Stimulated activated CD4-positive, alpha-beta T cell treated with anti-CD3 and anti-CD28 coated beads, Interleukin-12 subunit alpha, Interleukin-12 subunit beta, amount 100 ng/mL, for 4 hours (primary cell): ENCODE results near the gene TYMS.

Experiments
- DNase-seq: peaks from one replicate; pipeline ENCODE4 v3.0.0-alpha.2; 2020

The TYMS gene

DNA sequence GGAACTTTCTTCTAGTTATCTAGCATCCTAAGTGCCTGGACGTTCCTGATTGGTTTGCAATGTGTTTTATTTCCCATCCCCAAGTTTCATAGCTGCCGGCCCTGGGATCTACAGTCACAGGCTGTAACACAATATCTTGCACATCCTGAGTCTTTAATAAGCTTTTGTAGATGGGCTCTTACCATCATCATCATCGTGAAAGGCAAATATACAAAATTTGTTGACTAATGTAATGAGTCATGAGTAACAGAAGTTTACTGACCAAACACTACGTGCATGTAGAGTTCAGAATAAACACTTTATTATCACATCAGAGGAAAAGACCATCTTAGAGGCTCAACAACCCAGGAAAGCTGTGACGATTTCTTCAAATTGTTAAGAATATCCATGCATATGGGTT lies 8.1 kb upstream of the TYMS start:
- DNase-seq, result no peak

DNA sequence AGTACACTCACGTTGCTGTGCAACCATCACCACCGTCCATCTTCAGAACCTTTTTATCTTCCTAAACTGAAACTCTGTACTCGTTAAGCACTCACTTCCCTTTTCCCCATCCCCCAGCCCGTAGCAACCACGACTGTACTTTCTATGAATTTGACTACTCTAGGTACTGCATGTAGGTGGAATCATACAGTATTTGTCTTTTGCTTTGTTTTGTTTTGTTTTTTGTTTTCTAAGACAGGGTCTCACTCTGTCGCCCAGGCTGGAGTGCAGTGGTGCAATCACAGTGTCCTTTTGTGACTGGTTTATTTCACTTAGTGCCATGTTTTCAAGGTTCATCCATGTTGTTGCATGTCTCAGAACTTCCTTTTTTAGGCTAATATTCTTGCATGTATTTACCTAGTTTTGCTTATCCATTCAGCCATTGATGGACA lies 7.0 kb upstream of the TYMS start:
- no peak for DNase-seq

DNA sequence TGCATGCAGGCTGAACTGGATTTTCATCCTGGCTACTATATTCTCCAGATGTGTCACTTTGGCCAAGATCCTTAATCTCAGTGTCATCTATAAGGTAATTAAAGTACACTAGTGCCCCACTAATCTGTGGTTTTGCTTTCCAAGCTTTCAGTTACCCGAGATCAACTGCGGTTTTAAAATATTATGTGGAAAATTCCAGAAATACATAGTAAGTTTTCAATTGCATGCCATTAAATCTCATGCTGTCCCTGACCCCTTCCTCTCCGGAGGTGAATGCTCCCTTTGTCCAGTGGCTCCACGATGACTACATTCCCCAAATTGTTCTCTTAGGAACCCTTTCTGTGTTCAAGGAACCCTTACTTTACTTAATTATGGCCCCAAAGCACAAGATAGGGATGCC lies 5.3 kb upstream of the TYMS start:
- no peak for DNase-seq

DNA sequence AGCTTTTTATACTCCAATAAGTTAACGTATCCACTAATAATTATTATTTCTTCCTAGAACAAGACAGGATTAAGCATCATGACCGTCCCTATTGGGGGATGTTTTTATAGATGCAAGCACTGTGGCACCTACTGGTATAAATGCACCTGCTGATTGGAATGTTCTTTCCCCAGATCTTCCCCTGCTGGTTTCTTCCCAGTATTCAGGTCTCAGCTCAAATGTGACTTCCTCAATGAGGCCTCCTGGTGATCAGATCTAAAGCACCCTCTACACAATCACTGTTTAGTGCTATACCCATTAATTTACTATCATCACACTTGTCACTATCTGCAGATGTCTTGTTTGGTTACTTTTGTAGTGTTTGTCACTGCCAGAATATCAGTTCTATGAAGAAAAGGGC lies 3.9 kb upstream of the TYMS start:
- DNase-seq, result no peak

DNA sequence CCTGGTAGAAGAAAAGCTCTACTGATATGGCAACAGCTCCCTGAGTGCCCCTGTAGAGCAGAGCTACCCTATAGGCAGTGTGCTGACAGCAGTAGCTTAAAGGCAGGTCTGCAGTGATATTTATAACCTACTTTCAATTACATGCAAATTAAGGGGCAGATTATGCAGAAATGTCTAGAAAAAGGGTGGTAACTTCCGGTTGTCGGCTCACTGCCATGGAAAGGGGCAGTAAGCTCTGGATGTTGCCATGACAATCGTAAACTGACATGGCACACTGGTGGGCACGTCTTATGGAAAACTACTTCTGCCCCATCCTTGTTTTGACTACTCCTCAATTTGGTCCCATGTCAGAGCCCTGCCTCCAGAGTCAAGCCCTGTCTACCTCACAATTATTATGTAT lies 2.9 kb upstream of the TYMS start:
- no peak for DNase-seq

DNA sequence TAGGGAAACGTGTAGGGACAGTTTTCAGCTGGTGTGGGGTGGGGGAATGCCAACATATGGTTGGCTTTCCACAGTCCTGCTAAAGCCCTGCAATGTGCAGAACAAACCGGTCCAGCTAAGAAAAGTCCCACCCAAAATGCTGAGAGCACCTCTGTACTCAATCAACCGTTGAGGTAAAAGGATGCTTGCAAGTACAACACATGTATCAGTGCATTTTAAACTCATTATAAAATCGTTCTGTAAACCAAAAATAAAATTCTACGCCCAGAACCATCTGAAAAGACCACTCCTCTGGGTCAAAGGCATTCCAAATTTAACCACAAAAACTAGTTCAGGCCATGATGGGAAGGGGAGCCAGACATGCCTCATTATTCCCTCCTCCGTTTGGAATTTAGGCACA lies 2.0 kb upstream of the TYMS start:
- DNase-seq, result no peak

DNA sequence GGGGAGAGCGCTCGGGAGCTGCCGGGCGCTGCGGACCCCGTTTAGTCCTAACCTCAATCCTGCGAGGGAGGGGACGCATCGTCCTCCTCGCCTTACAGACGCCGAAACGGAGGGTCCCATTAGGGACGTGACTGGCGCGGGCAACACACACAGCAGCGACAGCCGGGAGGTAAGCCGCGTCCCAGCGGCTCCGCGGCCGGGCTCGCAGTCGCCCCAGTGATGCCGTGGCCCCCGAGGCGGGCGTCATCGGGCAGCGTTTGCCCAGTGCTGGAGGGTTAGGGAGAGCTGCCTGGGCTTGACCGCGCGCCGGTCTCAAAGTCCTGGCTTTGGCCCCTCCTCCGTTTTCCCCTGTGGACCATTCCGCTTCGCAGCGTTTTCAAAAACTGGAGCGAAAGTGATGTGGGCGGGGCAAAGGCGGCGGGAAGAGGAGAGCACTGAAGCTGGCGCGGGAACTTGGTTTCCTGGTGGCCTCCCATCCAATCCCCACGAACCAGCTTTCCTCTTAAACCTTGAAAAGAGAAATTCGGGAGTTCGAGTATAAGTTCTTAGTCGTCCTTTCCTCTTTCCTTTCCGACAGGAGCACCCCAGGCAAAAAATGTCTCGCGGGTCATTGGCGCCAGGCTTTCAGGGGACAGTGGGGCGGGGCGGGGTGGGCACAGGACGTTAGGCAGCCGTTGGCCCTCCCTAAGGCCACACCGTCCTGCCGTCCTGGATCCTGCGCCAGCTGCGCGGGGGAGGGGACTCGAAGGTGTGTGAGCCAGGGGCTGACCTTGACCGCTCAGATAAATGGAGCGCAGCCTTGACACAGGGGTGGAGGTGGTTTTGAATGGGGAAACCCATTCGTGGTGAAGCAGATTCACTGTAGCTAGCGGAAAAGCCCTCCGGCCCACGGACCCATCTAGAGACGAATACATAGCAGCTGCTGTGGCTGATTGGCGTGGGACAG lies 821 bp downstream of the TYMS start:
- DNase-seq, result peak; percentile 52

DNA sequence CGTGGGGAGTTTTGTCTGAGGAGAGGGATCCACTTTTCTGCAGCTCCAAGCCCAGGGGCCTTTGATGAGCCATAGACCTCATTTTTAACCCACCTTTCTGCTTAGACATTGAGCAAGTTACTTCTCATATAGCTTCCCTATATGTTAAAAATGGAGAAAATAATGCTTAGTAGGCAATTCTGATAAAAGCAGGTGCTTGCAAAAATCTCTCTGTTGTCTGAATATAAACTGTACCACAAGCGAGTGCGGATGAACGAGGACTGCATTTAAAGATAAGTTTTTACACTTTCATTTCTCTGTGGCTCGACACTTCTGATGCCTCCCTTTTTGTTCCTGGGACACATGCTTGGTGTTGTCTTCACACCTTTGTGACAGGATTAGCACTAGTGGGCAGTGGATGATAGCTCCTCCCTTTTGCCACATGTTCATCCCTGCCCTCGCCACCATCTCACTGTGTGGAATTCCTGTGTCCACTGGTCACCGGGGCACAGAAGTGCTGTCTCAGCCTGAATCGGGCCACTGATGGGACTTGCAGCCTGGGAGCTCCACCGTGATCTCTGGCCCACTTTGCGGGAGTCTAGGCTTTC lies 1.6 kb downstream of the TYMS start:
- no peak for DNase-seq

DNA sequence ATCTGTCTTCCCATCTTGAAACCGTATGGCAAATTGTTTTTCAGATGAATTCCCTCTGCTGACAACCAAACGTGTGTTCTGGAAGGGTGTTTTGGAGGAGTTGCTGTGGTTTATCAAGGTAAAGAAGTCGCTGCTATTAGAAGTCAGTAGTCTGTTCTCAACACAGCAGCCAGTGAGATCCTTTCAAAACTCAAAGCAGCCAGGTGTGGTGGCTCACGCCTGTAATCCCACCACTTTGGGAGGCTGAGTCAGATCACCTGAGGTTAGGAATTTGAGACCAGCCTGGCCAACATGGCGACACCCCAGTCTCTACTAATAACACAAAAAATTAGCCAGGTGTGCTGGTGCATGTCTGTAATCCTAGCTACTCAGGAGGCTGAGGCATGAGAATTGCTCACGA lies 2.1 kb downstream of the TYMS start:
- no peak for DNase-seq

DNA sequence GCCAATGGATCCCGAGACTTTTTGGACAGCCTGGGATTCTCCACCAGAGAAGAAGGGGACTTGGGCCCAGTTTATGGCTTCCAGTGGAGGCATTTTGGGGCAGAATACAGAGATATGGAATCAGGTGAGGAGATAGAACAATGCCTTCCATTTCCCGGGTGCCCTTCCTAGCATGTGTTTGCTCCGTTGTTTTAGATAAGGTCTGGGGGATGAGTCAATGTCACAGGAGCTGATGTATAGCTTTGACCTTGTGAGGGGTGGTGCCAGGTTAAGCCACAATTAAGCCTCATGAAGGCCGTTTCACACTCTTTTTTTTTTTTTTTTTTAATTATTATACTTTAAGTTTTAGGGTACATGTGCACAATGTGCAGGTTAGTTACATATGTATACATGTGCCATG lies 4.7 kb downstream of the TYMS start:
- DNase-seq, result no peak

DNA sequence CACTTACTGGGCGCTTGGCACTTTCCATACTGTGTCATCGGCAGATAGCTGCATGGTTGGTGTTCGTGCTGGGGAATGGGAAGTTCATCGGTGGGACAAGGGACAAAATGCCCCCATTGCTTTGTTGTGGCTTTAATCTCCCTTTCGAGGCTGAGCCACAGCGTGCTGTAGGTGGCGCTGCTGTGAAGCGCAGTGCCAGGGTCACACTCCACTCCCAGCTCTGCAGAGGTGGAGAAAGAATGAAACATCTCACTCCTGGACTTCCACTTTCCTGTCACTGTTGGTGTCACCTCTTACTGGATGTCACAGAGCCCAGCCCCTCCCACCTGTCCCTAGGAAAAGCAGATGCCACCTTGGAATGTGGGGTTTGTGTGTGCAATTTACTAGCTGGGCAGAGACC lies 8.7 kb downstream of the TYMS start:
- DNase-seq, result no peak

DNA sequence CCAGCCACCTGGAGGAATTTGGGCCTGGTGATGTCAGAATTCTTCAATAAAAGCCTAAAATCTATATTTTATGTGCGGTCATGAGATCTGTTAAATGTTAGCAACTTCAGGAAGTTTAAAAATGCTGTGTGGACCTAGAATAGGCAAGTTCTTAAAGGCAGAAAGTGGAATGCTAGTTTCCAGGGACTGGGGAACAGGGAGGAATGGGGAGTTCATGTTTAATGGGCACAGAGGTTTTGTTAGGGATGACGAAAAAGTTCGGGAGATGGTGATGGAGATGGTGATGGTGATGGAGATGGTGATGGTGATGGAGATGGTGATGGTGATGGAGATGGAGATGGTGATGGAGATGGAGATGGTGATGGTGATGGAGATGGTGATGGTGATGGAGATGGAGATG lies 9.2 kb downstream of the TYMS start:
- DNase-seq, result no peak

DNA sequence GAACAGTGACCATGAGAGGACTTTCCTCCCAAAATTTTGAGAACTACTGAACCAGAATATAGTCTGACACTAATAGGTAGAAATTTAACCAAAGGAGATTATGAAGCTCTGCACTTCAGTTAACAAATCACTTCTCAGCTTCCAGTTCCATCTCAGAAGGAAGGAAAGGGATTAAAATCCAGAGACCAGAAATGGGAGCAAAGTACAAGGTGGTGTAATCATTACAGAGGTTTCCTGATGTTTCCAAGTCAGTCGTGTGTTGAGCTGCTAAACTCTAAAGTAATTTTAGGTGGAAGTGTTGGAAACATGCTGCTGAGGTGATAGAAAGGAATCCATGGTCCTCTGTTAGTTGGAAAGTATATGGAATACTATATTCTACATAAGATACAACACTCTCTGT lies 10.8 kb downstream of the TYMS start:
- no peak for DNase-seq

DNA sequence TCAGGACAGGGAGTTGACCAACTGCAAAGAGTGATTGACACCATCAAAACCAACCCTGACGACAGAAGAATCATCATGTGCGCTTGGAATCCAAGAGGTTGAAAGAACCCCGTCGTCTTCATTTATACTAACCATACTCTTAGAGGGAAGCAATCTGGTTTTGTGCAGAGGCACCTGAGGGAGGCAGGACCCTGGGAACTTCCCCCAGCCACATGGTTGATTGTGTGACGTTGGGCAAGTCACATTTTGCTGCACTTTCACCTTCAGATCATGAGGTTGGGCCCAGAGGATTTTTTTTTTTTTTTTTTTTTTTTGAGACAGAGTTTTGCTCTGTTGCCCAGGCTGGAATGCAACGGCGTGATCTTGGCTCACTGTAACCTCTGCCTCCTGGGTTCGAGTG lies 11.6 kb downstream of the TYMS start:
- no peak for DNase-seq

DNA sequence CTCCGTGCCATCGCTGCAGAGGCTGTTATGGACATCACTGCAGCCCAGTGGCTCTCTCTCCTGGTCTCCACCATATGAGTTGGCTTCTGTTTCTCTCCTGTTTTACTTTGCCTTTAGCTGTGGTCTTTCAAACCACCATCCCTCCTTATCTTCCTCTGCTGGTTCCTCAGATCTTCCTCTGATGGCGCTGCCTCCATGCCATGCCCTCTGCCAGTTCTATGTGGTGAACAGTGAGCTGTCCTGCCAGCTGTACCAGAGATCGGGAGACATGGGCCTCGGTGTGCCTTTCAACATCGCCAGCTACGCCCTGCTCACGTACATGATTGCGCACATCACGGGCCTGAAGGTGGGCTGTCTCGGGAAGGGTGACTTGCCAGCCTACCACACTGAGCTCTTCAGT lies 13.1 kb downstream of the TYMS start:
- no peak for DNase-seq

DNA sequence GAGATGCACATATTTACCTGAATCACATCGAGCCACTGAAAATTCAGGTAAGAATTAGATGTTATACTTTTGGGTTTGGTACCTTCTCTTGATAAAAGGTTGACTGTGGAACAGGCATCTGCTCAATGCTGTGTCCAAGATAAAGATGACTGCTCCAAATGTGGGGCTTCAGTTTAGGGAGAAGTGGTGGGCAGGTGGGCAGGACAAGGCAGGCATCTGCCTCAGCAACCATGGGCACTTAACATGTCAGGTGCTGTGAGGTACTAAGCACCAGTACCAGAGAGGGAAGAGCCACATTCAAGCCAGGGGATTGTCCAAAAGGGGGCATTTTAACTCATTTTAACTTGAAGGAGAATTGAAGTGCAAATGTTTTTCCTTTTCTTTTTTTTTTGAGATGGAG lies 14.0 kb downstream of the TYMS start:
- DNase-seq, result no peak

DNA sequence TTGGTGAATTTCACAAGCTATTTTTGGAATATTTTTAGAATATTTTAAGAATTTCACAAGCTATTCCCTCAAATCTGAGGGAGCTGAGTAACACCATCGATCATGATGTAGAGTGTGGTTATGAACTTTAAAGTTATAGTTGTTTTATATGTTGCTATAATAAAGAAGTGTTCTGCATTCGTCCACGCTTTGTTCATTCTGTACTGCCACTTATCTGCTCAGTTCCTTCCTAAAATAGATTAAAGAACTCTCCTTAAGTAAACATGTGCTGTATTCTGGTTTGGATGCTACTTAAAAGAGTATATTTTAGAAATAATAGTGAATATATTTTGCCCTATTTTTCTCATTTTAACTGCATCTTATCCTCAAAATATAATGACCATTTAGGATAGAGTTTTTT lies 15.9 kb downstream of the TYMS start:
- no peak for DNase-seq

DNA sequence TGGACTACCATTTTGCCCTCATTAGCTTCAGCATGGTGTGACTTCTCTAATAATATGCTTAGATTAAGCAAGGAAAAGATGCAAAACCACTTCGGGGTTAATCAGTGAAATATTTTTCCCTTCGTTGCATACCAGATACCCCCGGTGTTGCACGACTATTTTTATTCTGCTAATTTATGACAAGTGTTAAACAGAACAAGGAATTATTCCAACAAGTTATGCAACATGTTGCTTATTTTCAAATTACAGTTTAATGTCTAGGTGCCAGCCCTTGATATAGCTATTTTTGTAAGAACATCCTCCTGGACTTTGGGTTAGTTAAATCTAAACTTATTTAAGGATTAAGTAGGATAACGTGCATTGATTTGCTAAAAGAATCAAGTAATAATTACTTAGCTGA lies 16.3 kb downstream of the TYMS start:
- no peak for DNase-seq

DNA sequence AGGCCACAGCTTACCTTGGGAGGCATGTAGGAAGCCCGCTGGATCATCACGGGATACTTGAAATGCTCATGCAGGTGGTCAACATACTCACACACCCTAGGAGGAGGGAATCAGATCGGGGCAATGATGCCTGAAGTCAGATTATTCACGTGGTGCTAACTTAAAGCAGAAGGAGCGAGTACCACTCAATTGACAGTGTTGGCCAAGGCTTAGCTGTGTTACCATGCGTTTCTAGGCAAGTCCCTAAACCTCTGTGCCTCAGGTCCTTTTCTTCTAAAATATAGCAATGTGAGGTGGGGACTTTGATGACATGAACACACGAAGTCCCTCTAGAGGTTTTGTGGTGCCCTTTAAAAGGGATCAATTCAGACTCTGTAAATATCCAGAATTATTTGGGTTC lies 17.9 kb downstream of the TYMS start:
- DNase-seq, result no peak

DNA sequence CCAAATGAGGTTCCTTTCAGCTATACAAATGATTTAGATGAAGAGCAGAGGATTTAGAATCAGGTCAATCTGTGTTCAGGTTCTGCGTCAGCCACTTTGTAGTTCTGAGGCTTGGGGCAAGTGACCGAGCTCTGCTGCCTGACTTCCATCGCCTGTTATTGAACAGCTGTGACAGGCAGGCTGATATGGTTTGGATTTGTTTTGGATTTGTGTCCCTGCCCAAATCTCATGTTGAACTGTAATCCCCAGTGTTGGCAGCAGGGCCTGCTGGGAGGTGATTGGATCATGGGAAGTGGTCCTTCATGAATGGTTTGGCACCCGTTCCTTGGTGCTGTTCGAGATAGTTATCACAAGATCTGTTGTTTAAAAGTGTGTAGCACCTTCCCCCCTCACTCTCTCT lies 18.6 kb downstream of the TYMS start:
- no peak for DNase-seq

DNA sequence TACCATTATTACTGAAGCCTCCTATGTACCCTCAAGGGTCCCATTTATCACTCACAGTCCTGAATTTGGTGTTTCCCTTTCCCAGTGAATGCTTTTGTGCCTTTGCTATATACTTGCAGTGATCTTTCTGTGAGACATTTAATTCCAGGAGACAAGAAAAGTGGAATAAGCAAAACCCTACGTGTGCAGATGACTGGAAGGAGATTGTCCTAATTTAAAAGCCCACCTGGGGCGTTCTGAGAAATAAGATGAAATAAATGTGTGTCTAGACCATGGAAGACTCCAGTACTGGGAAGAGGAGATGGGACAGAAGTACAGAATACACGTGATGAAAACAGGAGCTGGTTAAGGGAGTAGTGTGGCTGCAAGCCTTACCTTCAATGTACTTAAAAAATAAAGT lies 19.3 kb downstream of the TYMS start:
- DNase-seq, result no peak

DNA sequence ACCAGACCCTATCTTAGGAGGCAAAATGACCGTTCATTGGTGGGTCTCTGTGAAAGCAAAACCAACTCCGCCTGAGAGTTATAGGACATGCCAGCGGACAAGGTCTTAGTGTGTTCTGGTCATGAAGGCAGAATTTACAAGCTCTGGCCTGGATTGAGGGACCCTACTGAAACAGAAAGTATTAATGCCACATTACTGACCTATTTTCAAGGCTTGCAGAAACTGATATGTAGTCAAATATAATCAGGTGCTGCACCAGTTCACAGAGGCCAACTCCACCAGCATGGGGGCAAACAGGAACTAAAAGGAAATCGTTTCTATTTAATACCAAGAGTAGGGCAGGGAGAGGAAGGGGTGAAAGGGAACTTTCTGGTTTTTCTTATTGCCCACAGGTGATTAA lies 19.7 kb downstream of the TYMS start:
- no peak for DNase-seq

DNA sequence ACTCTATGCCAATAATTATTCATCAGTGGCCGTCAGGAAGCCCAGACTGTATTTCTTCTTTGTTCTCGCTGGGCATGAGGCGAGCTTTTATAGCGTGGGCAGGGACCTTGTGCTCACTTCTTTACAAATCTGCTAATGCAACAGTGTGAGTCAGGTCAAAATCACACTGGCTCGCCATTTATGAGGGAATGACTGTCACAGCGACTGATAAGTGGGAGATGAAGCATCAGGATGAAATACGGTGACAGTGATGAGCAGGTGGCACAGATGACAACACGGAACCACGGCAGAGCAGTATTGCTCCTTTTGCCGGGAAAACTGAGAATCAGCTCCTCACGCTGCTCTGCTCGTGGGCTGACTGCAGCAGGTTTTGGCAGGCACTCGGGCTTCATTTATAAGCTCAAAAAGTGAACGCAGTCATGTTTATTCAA lies 20.5 kb downstream of the TYMS start:
- DNase-seq, result no peak

DNA sequence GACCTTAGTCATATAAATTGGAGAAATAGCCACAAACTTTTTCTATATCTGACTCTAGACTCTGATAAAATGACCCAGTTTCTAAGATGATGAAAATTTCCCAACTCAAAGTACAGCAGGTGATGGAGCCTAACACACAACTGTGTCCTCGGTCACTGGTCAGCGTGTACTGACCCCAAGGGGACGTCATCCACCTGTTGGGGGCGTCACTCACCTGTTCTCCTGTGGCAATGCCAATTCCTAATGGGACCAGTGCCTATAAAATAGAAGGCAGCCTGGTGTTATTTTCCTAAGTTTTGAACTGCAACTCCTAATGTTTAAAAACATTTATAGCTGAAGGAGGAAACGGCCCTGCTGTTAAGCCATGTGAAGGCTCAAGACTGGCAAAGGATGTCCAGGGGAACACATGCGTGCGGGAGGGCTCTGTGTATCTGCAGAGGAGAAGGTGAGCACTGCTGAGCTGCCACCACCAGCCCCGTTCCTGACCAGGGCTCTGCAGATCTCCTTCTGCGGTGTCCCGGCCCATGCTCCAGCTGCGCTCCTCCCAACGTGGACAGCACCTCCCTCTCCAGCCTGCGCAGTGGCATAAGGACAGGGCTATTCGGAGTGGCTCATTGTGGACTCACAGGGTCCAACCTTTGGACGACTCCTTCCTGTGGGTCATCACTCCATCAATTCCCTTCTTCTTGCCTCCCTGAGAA lies 21.2 kb downstream of the TYMS start:
- no peak for DNase-seq
